HepG2 (cell line): Measurements from ENCODE around the gene PDIA4. TPM values are rescaled to one million over a fixed set of nuclear protein-coding genes. Genes with fewer than 3 reads are reported as not detected.

Source experiments
- GATA4 ChIP-seq: sonication (generic); IDR thresholded peaks from 2 replicates; pipeline ENCODE4 v1.6.1; 2016; ENCODE audit warnings: antibody characterized with exemption, low read depth, borderline replicate concordance
- HNRNPUL1 ChIP-seq: fragments of 200-400 bp; formaldehyde crosslinking; IDR thresholded peaks from 2 replicates; pipeline ENCODE4 v1.6.1; 2017; ENCODE audit warnings: low read depth, mild to moderate bottlenecking, low read length, moderate library complexity
- MED13 ChIP-seq: sonication (generic); formaldehyde crosslinking; IDR thresholded peaks from 2 replicates; pipeline ENCODE4 v1.5.0; 2020; ENCODE audit warnings: missing genetic modification reagents
- SETDB1 ChIP-seq: sonication (generic); formaldehyde crosslinking; IDR thresholded peaks from 2 replicates; pipeline ENCODE4 v1.5.1; 2020; ENCODE audit warnings: missing genetic modification reagents, mild to moderate bottlenecking, borderline replicate concordance
- SP2 ChIP-seq: sonication (generic); formaldehyde crosslinking; IDR thresholded peaks from 2 replicates; pipeline ENCODE4 v1.5.1; 2020; ENCODE audit warnings: mild to moderate bottlenecking, missing genetic modification reagents
- TGIF2 ChIP-seq: IDR thresholded peaks from 2 replicates; pipeline ENCODE4 v1.6.1; 2016; ENCODE audit warnings: control low read depth, missing compliant biosample characterization
- ZNF501 ChIP-seq: sonication (generic); formaldehyde crosslinking; IDR thresholded peaks from 2 replicates; pipeline ENCODE4 v1.5.1; 2020; ENCODE audit warnings: mild to moderate bottlenecking, moderate library complexity, missing genetic modification reagents
- ZNF672 ChIP-seq: sonication (generic); formaldehyde crosslinking; IDR thresholded peaks from 2 replicates; pipeline ENCODE4 v1.8.1; 2022; ENCODE audit warnings: missing genetic modification reagents
- ZNF883 ChIP-seq: sonication (generic); formaldehyde crosslinking; IDR thresholded peaks from 2 replicates; pipeline ENCODE4 v1.5.1; 2020; ENCODE audit warnings: mild to moderate bottlenecking, missing genetic modification reagents; ENCODE audit errors: not compliant biosample characterization
- polyA plus RNA-seq, 8 experiments: library from polyadenylated mRNA; depleted of rRNA in 3 of 8; stranded (reverse) in 7 of 8; unstranded in 1 of 8; fragments of >200 nt; fragmentation: Illumina TruSeq in 4 of 8; extraction: Trizol in 4 of 8; gene quantifications; 2 replicates each; pipeline versions ENCODE4 v1.2.1 to v1.2.3, GENCODE V29; 2011 to 2016; ENCODE audit warnings: low read depth in 4 of 8, missing spikeins in 1 of 8, mixed read lengths in 1 of 8; ENCODE audit not compliant: insufficient read depth in 1 of 8
- total RNA-seq, 5 experiments: library from RNA; depleted of rRNA; stranded (reverse); fragments of >200 nt; fragmentation: Illumina TruSeq; extraction: Trizol; gene quantifications; 2 replicates each; pipeline ENCODE4 v1.2.3, GENCODE V29; 2016; ENCODE audit warnings: low read depth in 1 of 5
- TF ChIP-seq, protein P1 (sequence below): sonication (generic); formaldehyde crosslinking; IDR thresholded peaks from one replicate; pipeline ENCODE4 v1.5.1; 2020; ENCODE audit warnings: mild to moderate bottlenecking, missing genetic modification reagents; ENCODE audit errors: not compliant biosample characterization
- TF ChIP-seq, protein P2 (sequence below): sonication (generic); formaldehyde crosslinking; IDR thresholded peaks from 2 replicates; pipeline ENCODE4 v1.5.0; 2020; ENCODE audit warnings: mild to moderate bottlenecking, missing genetic modification reagents
- TF ChIP-seq, protein P3 (sequence below): sonication (generic); formaldehyde crosslinking; IDR thresholded peaks from 2 replicates; pipeline ENCODE4 v1.4.0; 2020; ENCODE audit warnings: missing genetic modification reagents, mild to moderate bottlenecking, borderline replicate concordance
- TF ChIP-seq, protein P4 (sequence below): IDR thresholded peaks from 2 replicates; pipeline ENCODE4 v1.6.1; 2016; ENCODE audit warnings: low read depth, borderline replicate concordance

Gene PDIA4
- total and polyA plus RNA-seq, 2 of the 13 experiments (the other 11 are each of a cell fraction or from before 2014, with no cell fraction given) = 278 to 402 TPM

DNA sequence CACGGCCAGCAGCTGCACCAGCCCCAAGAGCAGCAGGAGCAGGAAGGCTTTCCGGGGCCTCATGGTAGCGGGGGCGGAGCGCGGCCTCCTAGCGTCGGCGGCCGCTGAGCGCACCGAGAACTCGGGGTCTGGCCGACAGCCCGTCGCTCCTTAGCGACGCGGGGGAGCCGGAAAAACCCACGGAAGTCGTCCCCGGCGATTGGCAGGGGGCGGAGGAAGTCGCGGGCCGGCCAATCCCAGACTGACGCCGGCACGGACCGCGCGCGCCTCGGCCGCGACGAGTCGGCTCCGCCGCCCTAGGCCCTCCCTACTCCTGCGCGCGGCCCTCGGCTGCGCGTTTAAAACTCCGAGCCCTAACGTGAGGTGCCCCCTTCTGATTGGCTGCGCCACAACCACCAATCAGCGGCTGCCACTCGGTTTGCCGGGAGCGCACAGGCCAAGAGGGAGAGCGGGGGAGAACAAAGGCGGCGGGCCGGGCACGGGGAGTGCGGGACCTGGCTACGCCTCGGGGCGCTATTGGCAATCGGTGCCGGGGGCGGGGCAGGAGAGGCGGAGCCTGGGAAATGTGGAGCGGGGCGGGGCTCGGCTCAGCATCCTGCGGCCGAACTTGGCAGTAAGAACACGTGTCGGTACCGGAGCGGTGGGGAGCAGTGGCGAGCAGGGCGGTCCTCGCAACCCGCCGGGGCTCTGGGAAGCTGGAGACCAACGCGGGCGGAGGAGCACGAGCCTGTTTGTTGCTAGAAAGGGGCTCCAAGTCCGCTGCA is at the start of gene PDIA4 (continued):
- TF ChIP-seq, protein P1, sequence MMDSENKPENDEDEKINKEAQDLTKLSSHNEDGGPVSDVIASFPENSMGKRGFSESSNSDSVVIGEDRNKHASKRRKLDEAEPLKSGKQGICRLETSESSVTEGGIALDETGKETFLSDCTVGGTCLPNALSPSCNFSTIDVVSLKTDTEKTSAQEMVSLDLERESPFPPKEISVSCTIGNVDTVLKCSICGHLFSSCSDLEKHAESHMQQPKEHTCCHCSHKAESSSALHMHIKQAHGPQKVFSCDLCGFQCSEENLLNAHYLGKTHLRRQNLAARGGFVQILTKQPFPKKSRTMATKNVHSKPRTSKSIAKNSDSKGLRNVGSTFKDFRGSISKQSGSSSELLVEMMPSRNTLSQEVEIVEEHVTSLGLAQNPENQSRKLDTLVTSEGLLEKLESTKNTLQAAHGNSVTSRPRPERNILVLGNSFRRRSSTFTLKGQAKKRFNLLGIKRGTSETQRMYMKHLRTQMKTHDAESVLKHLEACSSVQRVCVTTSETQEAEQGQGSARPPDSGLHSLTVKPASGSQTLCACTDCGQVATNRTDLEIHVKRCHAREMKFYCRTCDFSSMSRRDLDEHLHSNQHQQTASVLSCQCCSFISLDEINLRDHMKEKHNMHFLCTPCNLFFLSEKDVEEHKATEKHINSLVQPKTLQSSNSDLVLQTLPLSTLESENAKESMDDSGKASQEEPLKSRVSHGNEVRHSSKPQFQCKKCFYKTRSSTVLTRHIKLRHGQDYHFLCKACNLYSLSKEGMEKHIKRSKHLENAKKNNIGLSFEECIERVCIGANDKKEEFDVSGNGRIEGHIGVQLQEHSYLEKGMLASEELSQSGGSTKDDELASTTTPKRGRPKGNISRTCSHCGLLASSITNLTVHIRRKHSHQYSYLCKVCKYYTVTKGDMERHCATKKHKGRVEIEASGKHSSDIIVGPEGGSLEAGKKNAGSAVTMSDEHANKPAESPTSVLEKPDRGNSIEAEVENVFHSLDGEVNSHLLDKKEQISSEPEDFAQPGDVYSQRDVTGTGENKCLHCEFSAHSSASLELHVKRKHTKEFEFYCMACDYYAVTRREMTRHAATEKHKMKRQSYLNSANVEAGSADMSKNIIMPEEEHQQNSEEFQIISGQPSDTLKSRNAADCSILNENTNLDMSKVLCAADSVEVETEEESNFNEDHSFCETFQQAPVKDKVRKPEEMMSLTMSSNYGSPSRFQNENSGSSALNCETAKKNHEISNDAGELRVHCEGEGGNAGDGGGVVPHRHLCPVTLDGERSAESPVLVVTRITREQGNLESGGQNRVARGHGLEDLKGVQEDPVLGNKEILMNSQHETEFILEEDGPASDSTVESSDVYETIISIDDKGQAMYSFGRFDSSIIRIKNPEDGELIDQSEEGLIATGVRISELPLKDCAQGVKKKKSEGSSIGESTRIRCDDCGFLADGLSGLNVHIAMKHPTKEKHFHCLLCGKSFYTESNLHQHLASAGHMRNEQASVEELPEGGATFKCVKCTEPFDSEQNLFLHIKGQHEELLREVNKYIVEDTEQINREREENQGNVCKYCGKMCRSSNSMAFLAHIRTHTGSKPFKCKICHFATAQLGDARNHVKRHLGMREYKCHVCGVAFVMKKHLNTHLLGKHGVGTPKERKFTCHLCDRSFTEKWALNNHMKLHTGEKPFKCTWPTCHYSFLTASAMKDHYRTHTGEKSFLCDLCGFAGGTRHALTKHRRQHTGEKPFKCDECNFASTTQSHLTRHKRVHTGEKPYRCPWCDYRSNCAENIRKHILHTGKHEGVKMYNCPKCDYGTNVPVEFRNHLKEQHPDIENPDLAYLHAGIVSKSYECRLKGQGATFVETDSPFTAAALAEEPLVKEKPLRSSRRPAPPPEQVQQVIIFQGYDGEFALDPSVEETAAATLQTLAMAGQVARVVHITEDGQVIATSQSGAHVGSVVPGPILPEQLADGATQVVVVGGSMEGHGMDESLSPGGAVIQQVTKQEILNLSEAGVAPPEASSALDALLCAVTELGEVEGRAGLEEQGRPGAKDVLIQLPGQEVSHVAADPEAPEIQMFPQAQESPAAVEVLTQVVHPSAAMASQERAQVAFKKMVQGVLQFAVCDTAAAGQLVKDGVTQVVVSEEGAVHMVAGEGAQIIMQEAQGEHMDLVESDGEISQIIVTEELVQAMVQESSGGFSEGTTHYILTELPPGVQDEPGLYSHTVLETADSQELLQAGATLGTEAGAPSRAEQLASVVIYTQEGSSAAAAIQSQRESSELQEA (CRISPR knock-in tag) = peak; percentile 84
- TF ChIP-seq ZNF501 (peak; percentile 86), SETDB1 (CRISPR knock-in tag) (no peak), HNRNPUL1 (peak; percentile 62; the same call in 1 of the 2 replicates), ZNF672 (CRISPR knock-in tag) (no peak), GATA4 (0 out of 2 replicates have a peak, but pooled peaks have one; percentile 26), MED13 (peak; percentile 77; the same call in 1 of the 2 replicates), SP2 (CRISPR knock-in tag) (peak; percentile 90), ZNF883 (CRISPR knock-in tag) (peak; percentile 60), TGIF2 (CRISPR knock-in tag) (0 out of 2 replicates have a peak, but pooled peaks have one; percentile 53)
- TF ChIP-seq, protein P2, sequence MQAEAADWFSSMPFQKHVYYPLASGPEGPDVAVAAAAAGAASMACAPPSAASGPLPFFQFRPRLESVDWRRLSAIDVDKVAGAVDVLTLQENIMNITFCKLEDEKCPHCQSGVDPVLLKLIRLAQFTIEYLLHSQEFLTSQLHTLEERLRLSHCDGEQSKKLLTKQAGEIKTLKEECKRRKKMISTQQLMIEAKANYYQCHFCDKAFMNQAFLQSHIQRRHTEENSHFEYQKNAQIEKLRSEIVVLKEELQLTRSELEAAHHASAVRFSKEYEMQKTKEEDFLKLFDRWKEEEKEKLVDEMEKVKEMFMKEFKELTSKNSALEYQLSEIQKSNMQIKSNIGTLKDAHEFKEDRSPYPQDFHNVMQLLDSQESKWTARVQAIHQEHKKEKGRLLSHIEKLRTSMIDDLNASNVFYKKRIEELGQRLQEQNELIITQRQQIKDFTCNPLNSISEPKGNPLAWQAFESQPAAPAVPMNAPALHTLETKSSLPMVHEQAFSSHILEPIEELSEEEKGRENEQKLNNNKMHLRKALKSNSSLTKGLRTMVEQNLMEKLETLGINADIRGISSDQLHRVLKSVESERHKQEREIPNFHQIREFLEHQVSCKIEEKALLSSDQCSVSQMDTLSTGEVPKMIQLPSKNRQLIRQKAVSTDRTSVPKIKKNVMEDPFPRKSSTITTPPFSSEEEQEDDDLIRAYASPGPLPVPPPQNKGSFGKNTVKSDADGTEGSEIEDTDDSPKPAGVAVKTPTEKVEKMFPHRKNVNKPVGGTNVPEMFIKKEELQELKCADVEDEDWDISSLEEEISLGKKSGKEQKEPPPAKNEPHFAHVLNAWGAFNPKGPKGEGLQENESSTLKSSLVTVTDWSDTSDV (CRISPR knock-in tag) = 0 out of 2 replicates have a peak, but pooled peaks have one; percentile 4
- TF ChIP-seq, protein P3, sequence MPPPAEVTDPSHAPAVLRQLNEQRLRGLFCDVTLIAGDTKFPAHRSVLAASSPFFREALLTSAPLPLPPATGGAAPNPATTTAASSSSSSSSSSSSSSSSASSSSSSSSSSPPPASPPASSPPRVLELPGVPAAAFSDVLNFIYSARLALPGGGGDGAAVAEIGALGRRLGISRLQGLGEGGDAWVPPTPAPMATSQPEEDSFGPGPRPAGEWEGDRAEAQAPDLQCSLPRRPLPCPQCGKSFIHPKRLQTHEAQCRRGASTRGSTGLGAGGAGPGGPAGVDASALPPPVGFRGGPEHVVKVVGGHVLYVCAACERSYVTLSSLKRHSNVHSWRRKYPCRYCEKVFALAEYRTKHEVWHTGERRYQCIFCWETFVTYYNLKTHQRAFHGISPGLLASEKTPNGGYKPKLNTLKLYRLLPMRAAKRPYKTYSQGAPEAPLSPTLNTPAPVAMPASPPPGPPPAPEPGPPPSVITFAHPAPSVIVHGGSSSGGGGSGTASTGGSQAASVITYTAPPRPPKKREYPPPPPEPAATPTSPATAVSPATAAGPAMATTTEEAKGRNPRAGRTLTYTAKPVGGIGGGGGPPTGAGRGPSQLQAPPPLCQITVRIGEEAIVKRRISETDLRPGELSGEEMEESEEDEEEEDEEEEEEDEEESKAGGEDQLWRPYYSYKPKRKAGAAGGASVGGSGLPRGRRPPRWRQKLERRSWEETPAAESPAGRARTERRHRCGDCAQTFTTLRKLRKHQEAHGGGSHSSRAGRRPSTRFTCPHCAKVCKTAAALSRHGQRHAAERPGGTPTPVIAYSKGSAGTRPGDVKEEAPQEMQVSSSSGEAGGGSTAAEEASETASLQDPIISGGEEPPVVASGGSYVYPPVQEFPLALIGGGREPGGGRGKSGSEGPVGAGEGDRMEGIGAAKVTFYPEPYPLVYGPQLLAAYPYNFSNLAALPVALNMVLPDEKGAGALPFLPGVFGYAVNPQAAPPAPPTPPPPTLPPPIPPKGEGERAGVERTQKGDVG = peak; percentile 27; the same call in 1 of the 2 replicates
- TF ChIP-seq, protein P4, sequence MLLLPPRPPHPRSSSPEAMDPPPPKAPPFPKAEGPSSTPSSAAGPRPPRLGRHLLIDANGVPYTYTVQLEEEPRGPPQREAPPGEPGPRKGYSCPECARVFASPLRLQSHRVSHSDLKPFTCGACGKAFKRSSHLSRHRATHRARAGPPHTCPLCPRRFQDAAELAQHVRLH (CRISPR knock-in tag) = peak; percentile 81
